ENCODE measurements around the gene TNIP2.

TNIP2 gene

GRCh38 chr4:2795300-2795892, 39.3 kb upstream of the TNIP2 start:
- no peaks in the 10 kb centered on the region for H3K9me2 ChIP-seq (replicated peaks; ENCODE audit: insufficient read depth, low read length)
- no peaks in the 10 kb centered on the region for H3F3A ChIP-seq (ENCODE audit: insufficient read depth, low read length)
- no peaks in the 10 kb centered on the region for H3K9me3 ChIP-seq (replicated peaks; ENCODE audit: insufficient read depth, low read length)
- H3K79me2 ChIP-seq (ENCODE audit: low read length) = no peaks in the 10 kb centered on the region
- H3K9ac ChIP-seq (ENCODE audit: low read length) = no peak overlapping the region
- H3K27me3 ChIP-seq (replicated peaks; ENCODE audit: insufficient read depth, low read length) = no peaks in the 10 kb centered on the region
- DNase-seq = no peak
- no peak overlapping the region for H3K4me2 ChIP-seq (ENCODE audit: low read depth, low read length)
- no peak overlapping the region for H3K27ac ChIP-seq (ENCODE audit: low read length)
- H4K20me1 ChIP-seq (ENCODE audit: insufficient read depth, low read length) = no peaks in the 10 kb centered on the region
- TF ChIP-seq CTCF (IDR thresholded peaks at IDR 0.05; ENCODE audit: low read length) (no peak), EZH2phosphoT487 (IDR thresholded peaks at IDR 0.05; ENCODE audit: low read length) (no peak), EZH2 (optimal IDR thresholded peaks at IDR 0.05; ENCODE audit: low read depth, low read length) (no peak)
- 0 out of 2 replicates have a peak, but pooled peaks cover 8% of the 10 kb centered on the region for H3K4me1 ChIP-seq (ENCODE audit: low read length)
- H2AFZ ChIP-seq (ENCODE audit: low read length) = no peak overlapping the region
- no peaks in the 10 kb centered on the region for H3K36me3 ChIP-seq (replicated peaks; ENCODE audit: insufficient read depth, low read length)
- no peak overlapping the region for H3K4me3 ChIP-seq (ENCODE audit: low read length)

GRCh38 chr4:2794486-2795299, 38.6 kb upstream of the TNIP2 start:
- Histone ChIP-seq H4K20me1 (ENCODE audit: insufficient read depth, low read length) (no peaks in the 10 kb centered on the region), H2AFZ (ENCODE audit: low read length) (no peak overlapping the region), H3F3A (ENCODE audit: insufficient read depth, low read length) (no peaks in the 10 kb centered on the region), H3K79me2 (ENCODE audit: low read length) (no peaks in the 10 kb centered on the region), H3K36me3 (replicated peaks; ENCODE audit: insufficient read depth, low read length) (no peaks in the 10 kb centered on the region), H3K27ac (ENCODE audit: low read length) (no peak overlapping the region), H3K27me3 (replicated peaks; ENCODE audit: insufficient read depth, low read length) (no peaks in the 10 kb centered on the region), H3K4me2 (ENCODE audit: low read depth, low read length) (no peak overlapping the region), H3K4me1 (ENCODE audit: low read length) (0 out of 2 replicates have a peak, but pooled peaks cover 8% of the 10 kb centered on the region), H3K4me3 (ENCODE audit: low read length) (no peak overlapping the region), H3K9me2 (replicated peaks; ENCODE audit: insufficient read depth, low read length) (no peaks in the 10 kb centered on the region), H3K9ac (ENCODE audit: low read length) (no peak overlapping the region), H3K9me3 (replicated peaks; ENCODE audit: insufficient read depth, low read length) (no peaks in the 10 kb centered on the region)
- no peak for DNase-seq
- no peak for TF ChIP-seq EZH2phosphoT487 (IDR thresholded peaks at IDR 0.05; ENCODE audit: low read length)
- TF ChIP-seq EZH2 (optimal IDR thresholded peaks at IDR 0.05; ENCODE audit: low read depth, low read length) = no peak
- TF ChIP-seq CTCF (IDR thresholded peaks at IDR 0.05; ENCODE audit: low read length) = no peak

- H3K27ac ChIP-seq (ENCODE audit: low read length) = no peak overlapping the region
- H3K36me3 ChIP-seq (replicated peaks; ENCODE audit: insufficient read depth, low read length) = no peaks in the 10 kb centered on the region
- H2AFZ ChIP-seq (ENCODE audit: low read length) = peak overlapping the region; percentile 48
- peak overlapping the region; percentile 47 for H3K4me3 ChIP-seq (ENCODE audit: low read length)
- H3K27me3 ChIP-seq (replicated peaks; ENCODE audit: insufficient read depth, low read length) = no peaks in the 10 kb centered on the region
- H3K4me2 ChIP-seq (ENCODE audit: low read depth, low read length) = peak overlapping the region; percentile 83
- H3K9me3 ChIP-seq (replicated peaks; ENCODE audit: insufficient read depth, low read length) = no peaks in the 10 kb centered on the region
- 0 out of 2 replicates have a peak, but pooled peaks cover 8% of the 10 kb centered on the region for H3K4me1 ChIP-seq (ENCODE audit: low read length)
- TF ChIP-seq EZH2phosphoT487 (IDR thresholded peaks at IDR 0.05; ENCODE audit: low read length) = no peak
- TF ChIP-seq EZH2 (optimal IDR thresholded peaks at IDR 0.05; ENCODE audit: low read depth, low read length) = no peak
- TF ChIP-seq CTCF (IDR thresholded peaks at IDR 0.05; ENCODE audit: low read length) = no peak
- no peak for DNase-seq
- no peaks in the 10 kb centered on the region for H3K9me2 ChIP-seq (replicated peaks; ENCODE audit: insufficient read depth, low read length)
- no peaks in the 10 kb centered on the region for H3K79me2 ChIP-seq (ENCODE audit: low read length)
- H4K20me1 ChIP-seq (ENCODE audit: insufficient read depth, low read length) = no peaks in the 10 kb centered on the region
- H3F3A ChIP-seq (ENCODE audit: insufficient read depth, low read length) = no peaks in the 10 kb centered on the region
- peak overlapping the region; percentile 44; the same call in 1 of the 2 replicates for H3K9ac ChIP-seq (ENCODE audit: low read length)
These were observed 37.7 kb upstream of the TNIP2 start for GRCh38 chr4:2793586-2794485.

Measured in MM.1S (cell line).